ENCODE results near the gene CYFIP1. TPM values are rescaled to one million over a fixed set of nuclear protein-coding genes. Genes with fewer than 3 reads are reported as not detected.

Gene CYFIP1
- 102 and 139 TPM in 2 replicates for total RNA-seq

GRCh38 chr15:22980189-22981050 is at the start of gene CYFIP1:
Gene CYFIP1, minus strand, starts transcription at chr15:22980368. Its CDS starts 33,083 bp downstream, at chr15:22947285.

DNA sequence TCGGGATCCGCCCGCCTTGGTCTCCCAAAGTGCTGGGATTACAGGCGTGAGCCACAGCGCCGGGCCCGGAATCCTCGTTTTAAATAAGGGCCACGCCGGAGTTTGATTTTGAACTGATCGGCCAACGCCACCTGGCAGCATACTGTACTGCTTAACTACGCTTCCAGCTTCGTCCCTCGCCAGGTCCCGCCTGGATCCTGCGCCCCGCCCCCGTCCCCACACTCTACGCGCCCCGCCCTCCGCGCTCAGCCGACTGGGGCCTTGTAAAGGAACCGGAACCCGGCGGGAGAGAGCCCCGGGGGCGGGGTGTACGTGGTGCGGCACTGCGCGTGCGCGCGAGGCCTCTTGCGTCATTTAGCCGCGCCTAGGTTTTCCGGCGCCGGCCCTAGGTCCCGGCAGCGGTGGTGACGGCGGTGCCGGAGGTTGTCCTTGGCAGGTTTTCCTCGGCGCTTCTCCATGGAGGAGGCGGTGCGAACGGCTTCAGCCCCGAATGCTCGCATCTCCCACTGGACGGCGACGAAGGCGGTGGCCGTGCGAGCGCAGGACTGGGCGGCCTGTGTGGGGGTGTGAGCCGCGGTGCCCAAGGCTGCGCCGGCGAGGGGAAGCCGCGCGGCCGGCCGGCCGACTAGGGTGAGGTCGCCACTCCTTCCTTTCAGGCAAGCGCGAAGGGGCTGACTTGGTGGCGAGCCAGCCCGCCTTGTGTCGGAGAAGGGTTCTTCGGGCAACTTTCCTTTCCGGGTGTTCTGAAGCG is 141.7 kb downstream of the CYFIP1 start, which contains the start of gene NIPA2:
Gene NIPA2 (plus strand): TSS at position 375 of the 751 bp plus-strand sequence. CDS start 13,066 bp downstream, outside the sequence.

Other genes starting within 250 kb of the CYFIP1 start
- 8.5 and 8.8 TPM in 2 replicates for gene NIPA1, start 193.7 kb downstream of the CYFIP1 start, total RNA-seq
- gene NIPA2, start 141.7 kb downstream of the CYFIP1 start, total RNA-seq: 51.5 and 71.2 TPM in 2 replicates
- gene TUBGCP5, start 59.2 kb upstream of the CYFIP1 start, total RNA-seq: 34.7 and 35.9 TPM in 2 replicates
- not detected in 2 replicates for gene GOLGA6L1, start 156.5 kb upstream of the CYFIP1 start, total RNA-seq